ENCODE measurements around the gene PRRC2C.

DNA sequence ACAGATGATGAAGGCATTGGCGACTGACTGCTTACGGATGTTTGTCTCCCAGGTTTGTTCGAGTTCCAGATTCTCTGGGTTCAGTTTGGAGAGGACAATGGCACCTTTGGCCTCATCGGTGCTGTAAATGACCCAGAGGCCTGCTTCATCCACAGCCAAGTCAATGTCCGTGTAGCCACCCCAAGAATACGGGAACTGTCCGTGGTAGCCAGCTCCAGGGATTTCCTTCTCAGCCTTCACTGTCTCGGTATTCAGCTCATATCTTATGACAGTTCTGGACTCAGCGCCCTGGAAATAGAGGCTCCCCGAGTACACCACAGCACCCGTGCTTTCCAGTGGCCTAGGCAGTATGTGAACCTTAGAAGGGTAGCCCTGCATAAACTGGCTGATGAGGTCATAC is 150.8 kb downstream of the PRRC2C start:
- TF ChIP-seq EP300 (IDR thresholded peaks at IDR 0.05): no peak
- TF ChIP-seq, protein P1, sequence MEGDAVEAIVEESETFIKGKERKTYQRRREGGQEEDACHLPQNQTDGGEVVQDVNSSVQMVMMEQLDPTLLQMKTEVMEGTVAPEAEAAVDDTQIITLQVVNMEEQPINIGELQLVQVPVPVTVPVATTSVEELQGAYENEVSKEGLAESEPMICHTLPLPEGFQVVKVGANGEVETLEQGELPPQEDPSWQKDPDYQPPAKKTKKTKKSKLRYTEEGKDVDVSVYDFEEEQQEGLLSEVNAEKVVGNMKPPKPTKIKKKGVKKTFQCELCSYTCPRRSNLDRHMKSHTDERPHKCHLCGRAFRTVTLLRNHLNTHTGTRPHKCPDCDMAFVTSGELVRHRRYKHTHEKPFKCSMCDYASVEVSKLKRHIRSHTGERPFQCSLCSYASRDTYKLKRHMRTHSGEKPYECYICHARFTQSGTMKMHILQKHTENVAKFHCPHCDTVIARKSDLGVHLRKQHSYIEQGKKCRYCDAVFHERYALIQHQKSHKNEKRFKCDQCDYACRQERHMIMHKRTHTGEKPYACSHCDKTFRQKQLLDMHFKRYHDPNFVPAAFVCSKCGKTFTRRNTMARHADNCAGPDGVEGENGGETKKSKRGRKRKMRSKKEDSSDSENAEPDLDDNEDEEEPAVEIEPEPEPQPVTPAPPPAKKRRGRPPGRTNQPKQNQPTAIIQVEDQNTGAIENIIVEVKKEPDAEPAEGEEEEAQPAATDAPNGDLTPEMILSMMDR (IDR thresholded peaks at IDR 0.05): no peak
- no peak for TF ChIP-seq ZSCAN20 (CRISPR knock-in tag; IDR thresholded peaks at IDR 0.05)
- TF ChIP-seq, protein P2, sequence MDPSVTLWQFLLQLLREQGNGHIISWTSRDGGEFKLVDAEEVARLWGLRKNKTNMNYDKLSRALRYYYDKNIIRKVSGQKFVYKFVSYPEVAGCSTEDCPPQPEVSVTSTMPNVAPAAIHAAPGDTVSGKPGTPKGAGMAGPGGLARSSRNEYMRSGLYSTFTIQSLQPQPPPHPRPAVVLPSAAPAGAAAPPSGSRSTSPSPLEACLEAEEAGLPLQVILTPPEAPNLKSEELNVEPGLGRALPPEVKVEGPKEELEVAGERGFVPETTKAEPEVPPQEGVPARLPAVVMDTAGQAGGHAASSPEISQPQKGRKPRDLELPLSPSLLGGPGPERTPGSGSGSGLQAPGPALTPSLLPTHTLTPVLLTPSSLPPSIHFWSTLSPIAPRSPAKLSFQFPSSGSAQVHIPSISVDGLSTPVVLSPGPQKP (IDR thresholded peaks at IDR 0.05; ENCODE audit: low read depth, low read length): no peak
- no peak for TF ChIP-seq NFE2L2 (conservative IDR thresholded peaks at IDR 0.05; ENCODE audit: low read length)
- no peak for TF ChIP-seq NR3C1 (IDR thresholded peaks at IDR 0.05)

Measured in A549 (cell line).